GM12875 (cell line): ENCODE measurements around the gene NDUFAF3.
A peak's percentile ranks its signal among the peaks of the same experiment; 100 is the strongest.

Experiments used
- H3K4me3 ChIP-seq: one replicate; pipeline ENCODE4 v1.5.1; 2011; ENCODE audit warnings: low read depth, low read length, control low read depth
- TF ChIP-seq, protein P1 (sequence below): IDR thresholded peaks from 2 replicates; pipeline ENCODE4 v1.5.1; 2011; ENCODE audit warnings: low read depth, mild to moderate bottlenecking, control low read depth, inconsistent platforms, low read length, moderate library complexity, borderline replicate concordance; ENCODE audit not compliant: insufficient read depth

The NDUFAF3 gene

DNA sequence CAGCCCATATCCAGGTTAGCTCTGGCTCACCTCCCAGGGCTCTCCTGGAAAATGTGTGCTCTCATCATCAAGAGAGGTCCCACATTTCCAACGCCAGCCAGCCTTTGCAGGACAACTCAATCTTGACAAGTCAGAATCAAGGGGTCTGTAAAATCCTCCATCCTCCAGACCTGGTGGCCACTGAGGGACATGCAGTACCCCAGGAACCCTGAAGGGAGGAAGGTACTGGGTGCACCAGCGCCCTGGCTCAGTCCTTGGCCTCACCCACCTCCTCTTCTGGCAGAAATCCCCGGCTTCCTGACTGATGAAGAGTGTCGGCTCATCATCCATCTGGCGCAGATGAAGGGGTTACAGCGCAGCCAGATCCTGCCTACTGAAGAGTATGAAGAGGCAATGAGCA is 20.8 kb upstream of the NDUFAF3 start:
- TF ChIP-seq, protein P1, sequence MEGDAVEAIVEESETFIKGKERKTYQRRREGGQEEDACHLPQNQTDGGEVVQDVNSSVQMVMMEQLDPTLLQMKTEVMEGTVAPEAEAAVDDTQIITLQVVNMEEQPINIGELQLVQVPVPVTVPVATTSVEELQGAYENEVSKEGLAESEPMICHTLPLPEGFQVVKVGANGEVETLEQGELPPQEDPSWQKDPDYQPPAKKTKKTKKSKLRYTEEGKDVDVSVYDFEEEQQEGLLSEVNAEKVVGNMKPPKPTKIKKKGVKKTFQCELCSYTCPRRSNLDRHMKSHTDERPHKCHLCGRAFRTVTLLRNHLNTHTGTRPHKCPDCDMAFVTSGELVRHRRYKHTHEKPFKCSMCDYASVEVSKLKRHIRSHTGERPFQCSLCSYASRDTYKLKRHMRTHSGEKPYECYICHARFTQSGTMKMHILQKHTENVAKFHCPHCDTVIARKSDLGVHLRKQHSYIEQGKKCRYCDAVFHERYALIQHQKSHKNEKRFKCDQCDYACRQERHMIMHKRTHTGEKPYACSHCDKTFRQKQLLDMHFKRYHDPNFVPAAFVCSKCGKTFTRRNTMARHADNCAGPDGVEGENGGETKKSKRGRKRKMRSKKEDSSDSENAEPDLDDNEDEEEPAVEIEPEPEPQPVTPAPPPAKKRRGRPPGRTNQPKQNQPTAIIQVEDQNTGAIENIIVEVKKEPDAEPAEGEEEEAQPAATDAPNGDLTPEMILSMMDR, result no peak
- H3K4me3 ChIP-seq, result no peak overlapping the region

DNA sequence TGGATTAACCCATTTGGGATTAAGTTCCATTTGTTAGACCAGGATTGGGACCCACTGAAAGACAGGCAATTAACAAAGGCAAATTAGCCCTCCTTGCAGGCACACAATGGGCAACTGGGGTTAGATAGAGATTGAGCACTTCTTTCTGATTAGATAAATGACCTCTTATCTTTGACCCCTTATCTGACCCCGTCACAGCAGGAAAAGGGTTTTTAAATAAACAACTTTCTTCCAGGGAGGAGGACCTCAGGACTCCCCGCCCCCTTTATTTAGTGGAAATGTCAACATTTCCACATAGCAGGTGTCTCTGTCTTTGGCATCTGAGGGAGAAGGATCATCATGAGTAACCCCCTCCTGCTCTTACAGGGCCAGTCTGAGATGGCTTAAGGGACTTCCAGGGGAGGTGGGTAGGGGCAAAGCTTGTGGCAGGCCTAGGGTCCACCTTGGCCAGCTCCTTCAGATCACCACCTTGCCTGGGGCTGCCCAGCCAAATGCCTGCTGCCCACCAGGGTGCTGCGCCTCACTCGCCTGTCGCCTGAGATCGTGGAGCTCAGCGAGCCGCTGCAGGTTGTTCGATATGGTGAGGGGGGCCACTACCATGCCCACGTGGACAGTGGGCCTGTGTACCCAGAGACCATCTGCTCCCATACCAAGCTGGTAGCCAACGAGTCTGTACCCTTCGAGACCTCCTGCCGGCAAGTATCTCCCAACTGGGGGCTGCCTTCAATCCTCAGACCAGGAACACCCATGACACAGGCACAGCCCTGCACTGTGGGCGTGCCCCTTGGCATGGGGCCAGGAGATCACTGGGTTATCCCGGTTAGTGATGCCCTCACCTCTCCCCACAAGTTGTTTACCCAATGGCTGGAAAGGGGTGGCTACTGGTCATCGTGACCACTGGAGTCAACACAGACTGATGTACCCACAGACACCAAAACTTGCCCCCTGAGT is 17.3 kb upstream of the NDUFAF3 start:
- TF ChIP-seq, protein P1, result no peak
- H3K4me3 ChIP-seq, result no peak overlapping the region

DNA sequence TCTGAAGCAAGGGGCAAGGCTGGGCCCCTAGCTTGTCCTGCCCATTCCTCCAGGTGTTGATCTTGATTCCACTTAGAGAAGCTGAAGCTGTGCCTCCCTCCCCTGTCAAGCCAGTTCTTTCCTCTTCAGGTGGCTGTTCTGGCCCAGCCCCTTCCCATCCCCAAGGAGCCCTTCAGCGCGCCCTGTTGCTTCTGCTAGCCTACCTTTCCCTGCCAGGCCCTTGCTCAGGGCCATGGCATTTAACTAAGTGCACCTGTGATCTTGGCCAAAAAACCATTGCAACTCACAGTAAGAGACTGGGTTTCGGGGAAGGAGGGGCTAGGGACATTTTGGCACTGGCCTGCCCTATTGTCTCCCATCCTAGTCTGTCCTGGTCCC is 16.6 kb upstream of the NDUFAF3 start:
- TF ChIP-seq, protein P1, result no peak
- H3K4me3 ChIP-seq, result no peak overlapping the region

DNA sequence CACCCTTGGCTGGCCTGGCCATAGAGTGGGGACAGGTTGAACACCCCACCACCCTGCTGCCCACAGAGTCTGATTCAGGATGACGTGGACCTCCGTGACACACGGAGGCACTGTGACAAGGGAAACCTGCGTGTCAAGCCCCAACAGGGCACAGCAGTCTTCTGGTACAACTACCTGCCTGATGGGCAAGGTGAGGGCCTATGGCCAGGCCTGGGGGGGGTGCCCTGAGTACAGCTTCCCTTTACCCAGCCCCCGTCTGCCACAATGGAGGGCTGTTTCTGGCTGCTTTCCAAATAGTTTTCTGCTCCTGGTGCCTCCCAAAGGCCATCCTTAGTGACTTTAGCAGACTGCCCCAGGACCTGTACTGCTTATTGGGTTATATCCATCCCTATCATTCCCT is 15.9 kb upstream of the NDUFAF3 start:
- TF ChIP-seq, protein P1, result no peak
- no peak overlapping the region for H3K4me3 ChIP-seq

DNA sequence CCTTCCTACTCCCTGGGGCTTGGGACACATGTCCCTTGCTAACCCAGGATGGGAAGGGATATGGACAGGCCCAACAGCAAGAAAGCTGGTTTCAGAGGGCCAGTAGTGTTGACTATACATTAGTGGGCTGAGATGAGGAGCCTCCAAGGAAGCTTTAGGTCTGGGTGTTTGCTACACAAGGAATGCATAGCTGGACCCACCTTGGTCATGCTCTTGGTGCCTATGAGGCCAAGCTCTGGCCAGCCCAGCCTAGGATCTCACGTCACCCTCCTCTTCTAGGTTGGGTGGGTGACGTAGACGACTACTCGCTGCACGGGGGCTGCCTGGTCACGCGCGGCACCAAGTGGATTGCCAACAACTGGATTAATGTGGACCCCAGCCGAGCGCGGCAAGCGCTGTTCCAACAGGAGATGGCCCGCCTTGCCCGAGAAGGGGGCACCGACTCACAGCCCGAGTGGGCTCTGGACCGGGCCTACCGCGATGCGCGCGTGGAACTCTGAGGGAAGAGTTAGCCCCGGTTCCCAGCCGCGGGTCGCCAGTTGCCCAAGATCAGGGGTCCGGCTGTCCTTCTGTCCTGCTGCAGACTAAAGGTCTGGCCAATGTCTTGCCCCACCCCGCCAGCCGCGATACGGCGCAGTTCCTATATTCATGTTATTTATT is 15.4 kb upstream of the NDUFAF3 start:
- H3K4me3 ChIP-seq, result peak overlapping the region; percentile 96
- TF ChIP-seq, protein P1, result no peak

DNA sequence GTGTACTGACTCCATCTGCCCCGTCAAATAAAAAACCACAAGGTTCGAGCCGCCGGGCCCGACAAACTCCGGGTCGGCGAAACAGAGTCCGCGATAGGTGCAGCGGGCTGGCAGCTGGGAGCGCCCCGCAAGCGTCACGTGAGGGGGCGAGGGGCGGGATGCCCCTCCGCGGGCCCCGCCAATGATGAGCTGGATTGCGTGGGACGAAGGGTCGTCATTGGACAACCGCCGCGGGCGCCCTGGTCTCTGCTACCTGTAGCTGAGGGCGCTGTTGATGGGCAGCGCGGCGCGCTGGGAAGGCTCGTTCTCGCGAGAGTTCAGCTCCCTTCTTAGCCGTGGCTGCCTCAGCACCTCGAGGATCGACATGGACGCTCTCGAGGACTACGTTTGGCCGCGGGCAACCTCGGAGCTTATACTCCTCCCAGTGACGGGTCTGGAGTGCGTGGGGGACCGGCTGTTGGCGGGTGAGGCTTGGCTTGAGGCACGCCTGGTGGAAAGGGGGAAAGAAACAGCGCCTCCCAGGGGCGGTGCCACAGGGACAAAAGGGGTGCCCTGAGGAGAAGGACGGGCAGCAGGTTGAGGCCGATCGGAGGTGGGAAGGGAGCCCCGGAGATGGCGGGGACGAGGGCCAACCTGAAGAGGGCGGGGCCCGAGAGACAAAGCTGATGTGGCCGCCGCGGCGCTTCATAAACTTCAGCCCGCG is 14.7 kb upstream of the NDUFAF3 start, which contains the start of gene WDR6:
TSS of gene WDR6 (plus strand) at position 324 of the 703 bp plus-strand sequence. CDS start at position 365, 41 bp downstream.
- peak within 1 kb of the TSS; percentile 96 for H3K4me3 ChIP-seq
- TF ChIP-seq, protein P1, result peak; percentile 47; the same call in 1 of the 2 replicates
